Left hindlimb (tissue), 1 donor: ENCODE measurements around the gene EPHA1.
"Not testable (repeated sequence)": the region's sequence is repeated elsewhere in the genome, so short reads cannot be mapped to it uniquely, and the experiment has no call there.

Experiments
- DNase-seq: peaks from one replicate; pipeline ENCODE4 v3.0.0-alpha.2; 2018

EPHA1 gene

DNA sequence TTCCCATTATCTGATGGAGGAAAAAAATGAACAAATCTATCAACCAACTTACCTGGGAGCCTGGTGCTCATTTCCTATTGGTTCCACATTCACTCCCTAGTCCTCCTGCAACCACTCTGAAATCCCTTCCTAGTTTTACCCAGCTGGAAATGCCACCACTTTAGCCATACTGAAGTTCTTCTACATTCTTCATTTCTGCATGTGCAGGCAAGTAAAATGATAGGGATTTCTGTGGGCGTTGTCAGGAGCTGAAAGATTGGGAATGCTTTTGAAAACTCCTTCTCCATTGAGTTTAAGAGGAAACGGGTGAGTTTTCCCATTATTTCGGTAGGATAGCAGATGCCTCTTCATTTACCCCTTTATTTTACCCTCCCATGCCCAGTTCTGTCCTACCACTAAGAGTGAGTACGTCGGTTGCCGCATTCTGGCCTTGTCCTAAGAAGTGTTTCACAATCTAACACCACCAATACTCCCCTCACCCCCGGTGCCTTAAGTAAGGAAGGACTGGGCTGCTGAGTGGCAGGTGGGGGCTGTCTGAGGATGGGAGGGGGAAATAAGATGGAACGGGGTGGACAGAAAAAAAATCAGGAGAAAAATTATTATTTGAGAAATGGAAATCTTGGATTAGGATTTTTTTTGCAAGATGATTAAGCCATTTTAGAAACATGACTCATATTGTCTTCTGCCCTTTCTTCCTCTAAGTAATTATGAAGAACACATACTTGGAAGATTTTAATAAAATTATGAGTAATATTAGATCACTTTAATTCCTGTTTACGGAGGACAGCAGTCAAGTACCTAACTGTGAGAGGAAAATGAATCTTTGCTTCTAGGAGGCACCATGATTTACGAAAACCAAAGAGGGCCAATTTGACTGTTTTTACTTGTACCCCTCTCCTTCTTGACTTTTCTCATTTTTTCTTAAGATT is 21.4 kb upstream of the EPHA1 start:
- DNase-seq: no peak

DNA sequence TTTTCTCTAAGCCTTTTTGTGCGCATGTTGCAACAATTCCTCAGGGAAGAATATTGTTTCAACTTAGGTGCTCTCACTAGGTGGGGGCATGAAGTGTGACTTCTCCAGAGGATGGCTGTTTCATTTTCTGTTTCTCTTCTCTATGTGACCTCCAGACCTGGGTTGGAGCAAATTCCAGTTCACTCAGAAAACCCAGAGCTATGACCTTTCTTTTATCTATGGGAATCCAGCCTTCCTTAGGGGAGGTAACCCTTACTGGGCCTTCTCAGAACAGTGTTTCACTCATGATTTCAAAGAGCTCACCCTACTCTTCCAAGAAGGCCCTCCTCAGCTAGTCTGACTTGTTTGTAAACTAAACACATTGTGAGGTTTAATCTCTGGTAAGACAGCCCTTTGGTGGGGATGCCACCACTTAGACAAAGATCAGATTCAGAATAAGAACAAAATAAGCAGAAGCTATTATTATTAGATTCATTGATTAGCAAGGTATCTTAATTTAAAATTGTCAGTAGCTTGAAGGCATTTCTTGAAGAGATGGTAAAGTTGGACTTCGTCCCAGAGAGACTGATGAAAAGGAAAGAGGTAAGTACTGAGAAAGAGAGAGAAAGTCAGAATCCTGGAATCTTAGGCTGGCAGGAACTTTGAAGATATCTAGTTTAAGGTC is 18.0 kb upstream of the EPHA1 start:
- no peak for DNase-seq

DNA sequence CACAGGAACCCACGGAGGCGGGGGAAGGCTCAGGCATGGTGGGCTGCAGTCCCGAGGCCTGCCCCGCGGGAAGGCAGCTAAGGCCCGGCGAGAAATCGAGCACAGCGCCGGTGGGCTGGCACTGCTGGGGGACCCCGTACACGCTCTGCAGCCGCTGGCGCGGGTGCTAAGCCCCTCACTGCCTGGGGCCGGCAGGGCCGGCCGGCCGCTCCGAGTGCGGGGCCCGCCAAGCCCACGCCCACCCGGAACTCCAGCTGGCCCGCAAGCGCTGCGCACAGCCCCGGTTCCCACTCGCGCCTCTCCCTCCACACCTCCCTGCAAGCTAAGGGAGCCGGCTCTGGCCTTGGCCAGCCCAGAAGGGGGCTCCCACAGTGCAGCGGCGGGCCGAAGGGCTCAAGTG is 15.8 kb upstream of the EPHA1 start:
- DNase-seq: not testable (repeated sequence)

DNA sequence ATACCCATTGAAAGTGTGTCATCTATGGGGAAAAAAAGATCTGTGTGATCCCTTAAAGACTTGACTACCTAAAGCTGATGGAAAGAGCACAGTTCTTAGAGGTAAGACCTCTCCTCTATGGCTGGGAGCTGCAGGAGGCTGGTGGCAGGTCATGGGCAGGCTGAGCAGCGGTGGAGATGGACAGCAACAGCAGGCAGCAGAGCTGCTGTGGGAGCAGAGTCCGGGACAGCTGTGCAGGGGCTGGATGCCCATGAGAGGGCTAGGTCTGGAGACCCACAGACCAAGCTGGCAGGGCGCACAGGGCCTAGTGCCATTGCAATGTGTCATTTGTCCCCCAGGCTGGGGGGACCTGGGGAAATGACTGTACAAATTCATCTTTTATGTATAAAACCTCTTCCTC is 13.4 kb upstream of the EPHA1 start:
- DNase-seq: no peak

DNA sequence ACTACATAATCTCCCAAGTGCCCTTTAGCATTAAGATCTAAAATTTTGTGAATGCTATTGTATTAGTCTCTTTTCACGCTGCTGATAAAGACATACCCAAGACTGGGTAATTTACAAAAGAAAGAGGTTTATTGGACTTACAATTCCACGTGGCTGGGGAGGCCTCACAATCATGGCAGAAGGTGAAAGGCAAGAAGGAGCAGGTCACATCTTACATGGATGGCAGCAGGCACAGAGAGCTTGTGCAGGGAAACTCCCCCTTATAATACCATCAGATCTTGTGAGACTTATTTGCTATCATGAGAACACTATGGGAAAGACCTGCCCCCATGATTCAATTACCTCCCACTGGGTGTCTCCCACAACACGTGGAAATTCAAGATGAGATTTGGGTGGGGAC is 12.0 kb upstream of the EPHA1 start:
- not testable (repeated sequence) for DNase-seq

DNA sequence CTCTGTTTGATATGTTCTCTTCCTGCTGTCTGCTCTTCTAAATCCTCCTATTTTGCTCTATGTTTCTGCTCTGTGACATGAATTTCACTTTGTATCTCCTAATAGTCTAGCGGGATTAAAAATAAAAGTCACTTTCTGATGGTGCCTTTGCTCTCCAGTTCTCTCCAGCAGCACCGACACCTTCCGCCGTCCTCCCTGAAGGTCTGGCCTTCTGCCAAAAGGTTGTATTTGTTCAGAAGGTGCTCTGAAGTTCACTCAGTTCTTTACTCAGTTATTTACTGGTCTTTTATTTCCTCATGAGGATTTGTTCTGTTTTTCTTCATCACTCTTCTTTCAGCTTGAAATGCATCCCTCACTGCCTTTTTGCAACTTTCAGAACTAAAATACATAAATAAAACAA is 11.2 kb upstream of the EPHA1 start:
- DNase-seq: no peak

DNA sequence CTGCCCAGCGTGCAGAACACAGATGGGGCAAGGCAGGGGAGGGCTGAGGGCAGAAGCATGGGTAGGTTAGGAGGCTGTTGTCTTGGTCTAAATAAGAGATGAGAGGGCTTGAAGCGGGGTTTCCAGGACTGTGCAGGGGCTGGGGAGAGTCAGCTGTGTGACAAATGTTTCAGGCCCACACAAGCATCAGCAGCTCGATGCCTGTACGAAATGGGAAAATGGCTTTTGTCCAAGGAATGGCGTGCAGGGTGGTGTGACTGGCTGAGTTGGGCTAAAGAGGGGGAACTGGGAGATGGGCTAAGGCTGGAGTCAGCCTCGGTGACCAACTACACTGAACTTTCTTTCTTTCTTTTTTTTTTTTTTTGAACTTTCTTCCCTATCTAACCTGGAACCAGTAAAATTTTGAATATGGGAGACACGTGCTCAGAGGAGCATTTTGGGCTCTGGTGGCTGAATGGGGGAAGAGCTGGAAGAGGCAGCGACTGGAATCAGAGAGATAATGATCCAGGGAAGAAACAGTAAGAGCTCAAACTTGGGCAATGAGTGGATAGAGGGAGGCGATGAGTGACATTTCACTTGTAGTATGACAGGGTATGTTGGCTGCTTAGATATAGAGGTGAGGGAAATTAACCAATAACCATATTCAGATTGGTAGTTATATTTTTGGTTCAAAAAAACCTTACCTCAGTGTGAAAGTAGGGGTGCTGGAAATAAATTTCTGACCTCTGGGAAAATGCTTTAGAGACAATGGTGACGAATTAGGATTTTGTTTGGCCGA is 10.2 kb upstream of the EPHA1 start:
- DNase-seq: no peak

DNA sequence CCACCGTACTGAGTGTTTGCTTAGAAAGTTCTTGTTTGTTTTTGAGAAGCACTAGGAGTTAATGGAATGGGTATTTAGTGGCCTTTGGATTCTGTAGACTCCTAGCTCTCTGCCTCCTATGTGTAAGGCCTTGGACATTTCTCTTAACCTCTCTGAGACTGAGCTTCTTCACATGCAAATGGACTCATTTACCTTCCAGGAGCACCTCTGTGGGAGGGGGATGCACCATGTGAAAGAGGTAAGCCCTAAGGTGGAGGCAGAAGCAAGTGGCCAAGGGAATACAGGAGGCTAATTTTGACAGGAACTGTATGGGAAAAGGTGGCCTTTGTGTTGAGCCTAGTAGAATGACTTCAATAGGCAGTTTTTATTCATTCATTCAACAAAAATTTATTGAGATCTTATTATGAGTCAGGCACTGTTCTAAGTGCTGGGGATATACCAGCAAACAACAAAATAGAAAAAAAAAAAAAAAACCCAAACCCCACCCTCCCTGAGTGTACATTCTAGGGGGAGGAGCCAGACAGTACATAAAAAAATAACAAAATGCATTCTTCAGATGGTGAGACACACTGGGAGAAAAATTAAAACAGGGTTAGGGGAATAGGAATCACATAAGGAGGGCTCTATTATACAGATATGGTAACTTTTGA is 9.2 kb upstream of the EPHA1 start:
- DNase-seq: no peak

DNA sequence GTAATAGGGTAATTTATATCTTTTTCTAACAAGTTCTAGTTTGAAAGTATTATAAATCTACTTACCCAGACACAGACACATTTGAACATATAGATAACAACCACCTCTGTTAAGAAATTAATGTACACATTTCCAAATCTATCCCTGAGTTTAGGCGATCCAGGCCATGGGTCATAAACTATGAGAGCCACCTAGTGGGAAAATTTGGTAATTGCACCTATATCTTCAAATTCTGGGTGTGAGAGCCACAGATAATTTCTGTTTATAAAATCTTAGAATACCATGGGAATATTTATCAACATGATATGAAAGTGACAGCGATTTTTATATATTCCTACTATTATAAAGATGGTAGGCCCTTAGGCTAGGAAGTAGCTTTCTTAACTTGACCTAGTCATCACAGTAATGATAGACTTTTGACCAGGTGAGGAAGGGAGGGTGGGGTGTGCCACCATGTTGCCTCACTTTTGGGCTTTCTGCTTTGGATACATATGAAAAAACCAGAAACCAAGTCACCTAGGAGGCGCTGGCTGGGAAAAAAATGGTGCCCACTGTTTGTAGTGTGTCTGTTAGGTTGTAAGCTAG is 8.0 kb upstream of the EPHA1 start:
- no peak for DNase-seq

DNA sequence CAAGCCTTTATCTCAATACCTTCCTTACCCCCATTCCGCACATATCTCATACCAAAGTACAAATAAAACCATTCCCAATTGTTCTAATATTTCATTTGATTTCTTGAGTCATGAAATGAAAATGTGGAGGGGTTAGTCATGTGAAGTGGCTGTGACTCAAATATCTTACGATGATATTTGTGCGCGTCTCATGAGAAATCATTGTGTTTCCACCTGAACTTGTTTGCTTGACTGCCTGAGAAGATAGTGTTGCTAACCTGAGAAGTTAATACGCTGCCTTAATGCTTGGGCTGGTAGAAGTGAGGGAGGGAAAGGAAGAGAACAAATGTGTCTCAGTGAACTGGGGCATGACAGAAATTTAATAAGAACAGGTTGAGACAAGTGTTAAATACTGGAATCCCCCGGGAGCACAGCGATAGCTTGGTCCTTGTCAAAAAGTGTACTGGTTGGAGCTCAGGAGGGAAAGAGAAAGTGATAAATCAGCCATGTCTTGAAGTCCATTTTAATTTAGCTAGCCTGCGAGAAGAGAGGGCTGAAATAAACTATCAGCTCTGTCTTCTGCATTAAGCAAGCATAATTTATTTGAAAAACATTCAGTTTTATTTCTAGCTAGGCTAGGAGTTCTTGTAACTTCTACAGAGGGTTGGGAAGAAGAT is 7.2 kb upstream of the EPHA1 start:
- no peak for DNase-seq

DNA sequence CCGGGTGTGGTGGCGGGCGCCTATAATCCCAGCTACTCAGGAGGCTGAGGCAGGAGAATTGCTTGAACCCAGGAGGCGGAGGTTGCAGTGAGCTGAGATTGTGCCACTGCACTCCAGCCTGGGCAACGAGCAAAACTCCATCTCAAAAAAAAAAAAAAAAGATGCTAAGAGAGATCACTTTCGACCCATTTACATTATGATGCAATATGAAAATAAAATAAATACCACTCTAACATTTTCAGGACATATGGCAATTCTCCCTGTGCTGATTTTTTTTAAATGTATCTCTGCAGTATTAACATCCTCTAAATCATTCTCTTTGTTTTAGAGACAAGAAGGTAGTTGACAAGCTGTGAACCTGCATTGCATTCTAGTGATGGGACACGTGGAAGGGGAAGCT is 6.6 kb upstream of the EPHA1 start:
- not testable (repeated sequence) for DNase-seq

DNA sequence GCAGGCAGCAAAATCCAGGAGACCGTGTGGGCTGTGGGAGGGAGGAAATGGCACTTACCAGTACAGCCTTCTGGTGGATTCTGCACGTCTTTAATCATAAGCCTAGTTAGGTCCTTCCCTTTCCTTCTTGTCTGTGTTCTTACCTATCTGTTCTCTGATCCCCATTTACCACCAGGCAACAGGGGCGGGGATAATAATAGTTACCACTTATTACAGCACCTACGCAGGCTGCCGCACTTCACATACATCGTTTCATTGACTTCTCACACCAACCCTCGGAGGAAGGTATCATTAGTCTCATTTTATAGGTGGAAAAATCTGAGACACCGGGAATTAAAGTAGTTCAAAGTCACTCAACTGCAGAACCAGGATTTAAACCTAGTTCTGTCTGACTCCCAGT is 4.5 kb upstream of the EPHA1 start:
- DNase-seq: no peak

DNA sequence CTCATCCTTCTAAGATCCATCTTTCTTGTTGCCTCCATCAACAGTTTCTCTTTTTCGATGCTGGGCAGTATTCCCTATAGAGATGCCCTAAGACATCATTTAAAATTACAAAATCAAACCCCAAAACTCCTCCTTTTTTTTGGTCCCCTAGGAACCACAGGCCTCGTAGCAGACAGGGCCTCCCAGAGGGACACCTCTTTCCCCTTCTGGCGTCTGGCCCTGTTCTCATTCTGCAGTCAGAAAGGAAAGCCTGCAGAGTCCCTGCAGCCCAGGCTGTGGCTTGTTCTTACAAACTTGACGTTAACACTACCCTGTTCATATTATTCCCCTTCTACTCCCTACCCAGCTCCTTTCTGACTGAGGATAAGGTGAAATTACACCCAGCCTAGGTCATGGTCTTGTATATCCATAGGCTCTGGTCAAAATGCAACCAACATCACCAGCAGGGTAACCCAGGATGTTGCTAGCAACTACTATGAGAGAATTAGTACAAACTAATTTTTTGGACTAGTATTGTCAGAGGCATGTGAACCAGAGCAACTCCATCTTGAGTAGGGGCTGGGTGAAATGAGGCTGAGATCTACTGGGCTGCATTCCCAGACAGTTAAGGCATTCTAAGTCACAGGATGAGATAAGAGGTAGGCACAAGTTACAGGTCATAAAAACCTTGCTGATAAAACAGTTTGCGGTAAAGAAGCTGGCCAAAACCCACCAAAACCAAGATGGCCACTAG is 3.5 kb upstream of the EPHA1 start:
- no peak for DNase-seq

DNA sequence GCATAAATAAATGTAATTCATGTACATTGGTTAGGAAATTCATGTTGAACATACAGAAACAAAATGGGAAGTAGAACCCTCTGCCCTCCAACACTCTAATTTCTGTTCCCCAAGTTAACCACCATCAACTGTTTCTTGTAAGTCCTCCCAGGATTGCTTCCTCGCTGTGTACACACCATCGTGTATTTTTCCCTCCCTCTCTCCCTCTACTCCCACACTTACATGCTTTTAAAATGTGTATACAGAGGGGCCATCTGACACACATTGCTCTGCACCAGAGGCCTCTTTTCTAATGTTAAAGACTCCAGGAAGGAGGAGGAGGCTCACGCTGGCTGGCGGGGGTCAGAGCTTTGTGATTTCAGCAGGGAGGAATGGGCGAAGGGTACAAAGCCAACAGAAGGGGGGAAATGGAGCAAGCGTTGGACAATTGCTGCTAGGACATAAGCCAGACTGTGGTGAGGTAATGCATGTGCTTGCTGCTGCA is 1.9 kb upstream of the EPHA1 start:
- peak; percentile 65 for DNase-seq

DNA sequence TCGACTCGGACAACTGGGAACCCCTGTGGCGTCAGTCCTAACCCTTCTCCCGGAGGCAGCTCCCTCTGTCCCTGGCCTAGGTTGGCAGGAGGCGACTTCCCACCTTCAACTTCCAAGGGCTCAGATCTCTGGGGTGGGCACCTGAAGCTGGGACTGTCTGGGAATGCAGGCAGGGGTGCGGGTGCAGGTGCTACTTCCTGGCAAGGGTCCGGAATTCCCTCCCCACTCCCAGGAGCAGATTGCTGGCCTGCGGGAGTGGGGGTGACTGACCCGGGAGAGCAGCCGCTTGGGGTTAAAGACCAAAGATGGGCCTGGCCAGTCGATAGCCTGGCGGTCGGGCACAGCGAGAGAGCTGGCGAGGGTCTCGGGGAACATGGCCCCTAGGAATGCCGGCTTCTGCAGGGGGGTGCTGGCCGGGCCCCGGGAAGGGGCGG is 387 bp downstream of the EPHA1 start:
- no peak for DNase-seq

DNA sequence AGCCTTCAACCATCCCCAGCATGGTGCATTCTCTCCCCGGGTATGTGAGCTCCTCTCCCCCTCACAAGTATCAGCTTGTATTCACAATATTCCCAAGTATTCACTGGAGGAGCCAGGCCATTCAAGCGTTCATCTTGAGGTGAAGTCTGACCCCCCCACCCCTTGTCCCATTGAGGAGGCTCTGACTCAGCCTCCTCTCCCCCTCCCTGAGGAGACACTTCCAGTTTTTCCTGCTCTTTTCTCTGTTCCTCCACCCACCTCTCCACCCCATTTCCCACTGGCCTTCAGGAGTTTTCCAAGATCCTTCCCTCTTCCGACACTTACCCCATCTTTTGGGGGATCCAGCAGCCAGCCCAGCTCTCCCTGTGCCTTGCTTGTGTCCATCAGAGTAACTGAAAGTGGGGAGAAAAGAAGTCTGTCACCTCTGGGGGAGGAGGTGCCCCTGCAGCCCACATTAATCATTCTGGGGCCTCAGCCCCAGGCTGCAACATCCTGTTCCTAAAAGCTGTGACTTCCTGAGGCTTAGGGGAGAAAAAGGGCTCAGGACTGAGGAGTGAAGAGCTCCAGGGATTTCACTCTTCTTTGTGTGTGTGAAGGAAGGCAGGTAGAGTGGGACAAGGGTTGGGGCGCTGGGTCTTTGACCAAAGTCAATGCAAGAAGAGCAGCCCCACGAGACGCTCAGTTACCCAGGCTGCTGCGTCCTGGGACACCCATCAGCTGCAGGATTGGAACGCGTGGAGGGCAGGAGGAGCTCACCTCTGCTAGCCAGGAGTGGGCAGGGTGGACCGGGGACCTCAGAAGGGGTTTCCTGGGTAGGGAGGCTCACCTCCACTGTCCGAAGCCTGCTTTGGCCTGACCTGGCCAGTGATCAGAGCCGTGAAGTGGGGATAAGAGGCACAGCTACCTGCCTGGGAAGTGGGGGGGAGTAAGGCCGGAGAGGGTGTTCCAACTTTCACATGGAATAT is 1.1 kb downstream of the EPHA1 start:
- DNase-seq: no peak

DNA sequence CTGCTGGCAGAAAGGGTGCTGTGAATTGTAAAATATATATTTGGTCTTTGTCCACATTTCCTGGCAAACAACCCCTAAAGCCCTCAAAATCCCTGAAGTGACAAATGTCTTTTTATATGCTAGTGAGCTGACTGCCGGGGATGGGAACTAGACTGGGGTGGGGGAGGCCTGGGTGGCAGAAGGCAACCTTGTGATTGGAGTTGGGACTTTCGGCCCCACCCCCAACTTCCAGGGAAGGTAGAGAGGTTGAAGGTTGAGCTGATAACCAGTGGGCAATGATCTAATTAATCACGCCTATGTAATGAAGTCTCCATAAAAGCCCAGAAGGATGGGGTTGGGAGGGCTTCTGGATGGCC is 2.7 kb downstream of the EPHA1 start:
- no peak for DNase-seq

DNA sequence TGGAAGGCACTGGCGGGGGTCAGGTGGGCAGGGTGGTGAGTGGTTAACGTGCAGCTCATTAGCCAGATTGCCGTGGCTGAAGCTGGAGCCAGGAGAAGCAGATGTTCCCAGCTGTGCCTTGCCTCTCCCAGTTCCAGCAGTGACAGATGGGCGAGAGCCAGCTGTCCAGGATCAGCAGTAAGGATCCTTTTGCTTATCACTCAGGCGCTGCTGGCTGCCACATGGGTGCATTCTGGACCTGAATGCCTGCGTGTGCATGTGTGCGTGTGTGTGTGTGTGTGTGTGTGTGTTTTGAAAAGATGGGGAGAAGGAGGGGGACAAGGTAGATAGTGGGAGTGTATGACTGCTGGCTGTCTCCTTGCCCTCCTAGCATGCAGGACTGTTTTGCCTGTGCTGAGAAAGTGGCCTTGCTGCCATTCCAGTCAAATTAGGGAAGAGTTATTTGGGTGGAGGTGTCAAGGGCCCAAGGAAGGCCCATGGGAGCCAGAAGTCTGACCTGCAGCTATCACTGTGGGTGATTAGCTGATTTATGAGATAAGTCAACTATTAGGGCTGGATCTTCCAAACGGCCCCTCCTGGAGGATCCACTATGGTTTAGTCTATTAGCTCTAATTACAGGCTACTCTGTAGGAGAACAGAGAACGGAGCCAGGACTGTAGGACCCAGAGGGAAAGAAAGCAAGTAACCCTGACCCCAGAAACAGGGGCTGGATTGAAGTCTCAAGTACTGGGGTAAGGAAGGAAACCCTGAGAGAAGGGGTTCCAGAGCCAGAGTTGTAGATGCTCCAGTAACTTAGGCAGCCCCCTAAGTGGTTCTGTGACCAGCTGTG is 3.3 kb downstream of the EPHA1 start:
- peak; percentile 69 for DNase-seq

DNA sequence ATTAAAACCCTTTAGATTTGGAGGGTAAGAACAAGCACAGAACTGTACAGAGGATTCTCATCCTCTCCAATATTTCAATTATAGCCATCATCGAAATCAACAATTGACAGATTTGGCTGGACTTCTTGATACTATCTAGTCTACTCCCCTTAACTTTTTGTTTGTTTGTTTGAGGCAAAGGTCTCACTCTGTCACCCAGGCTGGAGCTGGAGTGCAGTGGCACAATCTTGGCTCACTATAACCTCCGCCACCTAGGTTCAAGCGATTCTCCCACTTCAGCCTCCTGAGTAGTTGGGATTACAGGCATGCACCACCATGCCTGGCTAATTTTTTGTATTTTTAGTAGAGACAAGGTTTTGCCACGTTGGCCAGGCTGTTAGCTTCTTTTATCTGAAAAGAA is 6.4 kb downstream of the EPHA1 start:
- not testable (repeated sequence) for DNase-seq
